Measurements from ENCODE around the gene F12. TPM values are rescaled to one million over a fixed set of nuclear protein-coding genes. Genes with fewer than 3 reads are reported as not detected.

F12 gene
- total RNA-seq, 2 experiments from 2014 or later = 3.8 TPM; not detected in 1

DNA sequence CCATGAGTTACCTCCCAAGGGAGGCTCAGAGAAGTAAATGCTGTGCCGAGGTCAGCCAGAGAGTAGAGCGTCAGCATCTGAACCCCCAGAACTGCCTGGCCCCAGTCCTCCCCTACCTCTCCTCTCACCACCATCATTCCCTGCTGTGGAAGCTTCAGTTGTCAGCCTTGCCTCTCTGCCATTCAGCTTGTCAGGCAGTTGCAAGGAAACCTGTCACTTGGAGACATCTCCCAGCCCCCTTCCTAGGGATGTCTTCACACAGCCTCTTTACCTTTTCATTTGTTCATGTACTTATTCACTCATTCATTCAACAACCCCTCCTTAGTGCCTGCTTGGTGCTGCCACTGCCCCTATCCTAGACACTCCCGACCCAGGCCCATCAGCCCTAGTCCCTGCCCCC lies 49.5 kb downstream of the F12 start:
- H3K4me1 ChIP-seq (ENCODE audit: insufficient read depth, low read length, poor library complexity, severe bottlenecking) = peaks cover 81% of the 10 kb centered on the region
- peaks cover 17% of the 10 kb centered on the region; the same call in 1 of the 2 replicates for H3K79me2 ChIP-seq (ENCODE audit: insufficient read depth, low read depth, low read length)
- no peaks in the 10 kb centered on the region; the same call in 1 of the 2 replicates for H3K36me3 ChIP-seq (ENCODE audit: insufficient read depth, low read length)
- ChIA-PET POLR2A (interaction anchor here (3.2 kb wide), 1 partner anchor 9 kb away, joined by 35 read pairs; the partner anchor contains the start of gene LMAN2), CTCF (ENCODE audit: unreplicated experiment) (no interaction called here)
- H3K4me2 ChIP-seq (ENCODE audit: low read length) = peak overlapping the region; percentile 95; the same call in 1 of the 2 replicates
- intact Hi-C loops (cut with micrococcal nuclease; ENCODE audit: unreplicated experiment) = no loop called here
- H2AFZ ChIP-seq (ENCODE audit: low read length) = no peak overlapping the region
- no peaks in the 10 kb centered on the region for H4K20me1 ChIP-seq (ENCODE audit: insufficient read depth, low read length)
- H3K9me3 ChIP-seq (ENCODE audit: low read length) = peaks cover 8% of the 10 kb centered on the region
- H3K27ac ChIP-seq (ENCODE audit: low read depth, low read length, poor library complexity, severe bottlenecking) = no peak overlapping the region
- no peaks in the 10 kb centered on the region for H3K9me2 ChIP-seq (ENCODE audit: insufficient read depth, low read length)
- DNase-seq (ENCODE audit: low spot score) = no peak
- H3K4me3 ChIP-seq (ENCODE audit: low read depth, low read length, poor library complexity, severe bottlenecking) = peak overlapping the region; percentile 2
- BruUV-seq (replicated peaks) = no TSS peak
- TF ChIP-seq, protein P1, sequence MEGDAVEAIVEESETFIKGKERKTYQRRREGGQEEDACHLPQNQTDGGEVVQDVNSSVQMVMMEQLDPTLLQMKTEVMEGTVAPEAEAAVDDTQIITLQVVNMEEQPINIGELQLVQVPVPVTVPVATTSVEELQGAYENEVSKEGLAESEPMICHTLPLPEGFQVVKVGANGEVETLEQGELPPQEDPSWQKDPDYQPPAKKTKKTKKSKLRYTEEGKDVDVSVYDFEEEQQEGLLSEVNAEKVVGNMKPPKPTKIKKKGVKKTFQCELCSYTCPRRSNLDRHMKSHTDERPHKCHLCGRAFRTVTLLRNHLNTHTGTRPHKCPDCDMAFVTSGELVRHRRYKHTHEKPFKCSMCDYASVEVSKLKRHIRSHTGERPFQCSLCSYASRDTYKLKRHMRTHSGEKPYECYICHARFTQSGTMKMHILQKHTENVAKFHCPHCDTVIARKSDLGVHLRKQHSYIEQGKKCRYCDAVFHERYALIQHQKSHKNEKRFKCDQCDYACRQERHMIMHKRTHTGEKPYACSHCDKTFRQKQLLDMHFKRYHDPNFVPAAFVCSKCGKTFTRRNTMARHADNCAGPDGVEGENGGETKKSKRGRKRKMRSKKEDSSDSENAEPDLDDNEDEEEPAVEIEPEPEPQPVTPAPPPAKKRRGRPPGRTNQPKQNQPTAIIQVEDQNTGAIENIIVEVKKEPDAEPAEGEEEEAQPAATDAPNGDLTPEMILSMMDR (conservative IDR thresholded peaks at IDR 0.05; ENCODE audit: low read length) = no peak
- TF ChIP-seq EZH2phosphoT487 (IDR thresholded peaks at IDR 0.05; ENCODE audit: borderline replicate concordance, low read depth, low read length) = no peak

DNA sequence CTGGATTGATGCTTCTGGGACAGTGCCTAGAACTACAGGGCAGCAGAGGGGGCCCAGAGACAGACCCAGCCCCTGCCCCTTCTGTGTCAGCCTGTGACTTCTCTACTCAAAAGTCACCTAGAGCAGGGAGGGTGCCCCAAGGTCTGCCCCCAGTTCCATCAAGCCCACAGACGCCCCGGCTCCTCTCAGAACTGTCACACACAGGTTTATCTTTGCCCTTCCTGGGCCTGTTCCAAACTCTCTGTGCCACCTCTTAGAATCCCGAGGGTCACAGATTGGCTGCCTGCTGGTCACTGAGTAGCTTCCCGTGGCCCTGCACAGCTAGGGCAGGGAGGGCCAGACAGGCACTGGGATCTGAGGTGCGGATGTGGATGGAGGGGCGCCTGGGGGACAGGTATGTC lies 49.9 kb downstream of the F12 start:
- Histone ChIP-seq H3K27ac (ENCODE audit: low read depth, low read length, poor library complexity, severe bottlenecking) (no peak overlapping the region), H3K9me3 (ENCODE audit: low read length) (peaks cover 8% of the 10 kb centered on the region), H3K4me1 (ENCODE audit: insufficient read depth, low read length, poor library complexity, severe bottlenecking) (peaks cover 77% of the 10 kb centered on the region), H3K4me3 (ENCODE audit: low read depth, low read length, poor library complexity, severe bottlenecking) (peak overlapping the region; percentile 74), H3K9me2 (ENCODE audit: insufficient read depth, low read length) (no peaks in the 10 kb centered on the region), H2AFZ (ENCODE audit: low read length) (no peak overlapping the region), H3K4me2 (ENCODE audit: low read length) (peak overlapping the region; percentile 95), H3K79me2 (ENCODE audit: insufficient read depth, low read depth, low read length) (peaks cover 17% of the 10 kb centered on the region; the same call in 1 of the 2 replicates), H3K36me3 (ENCODE audit: insufficient read depth, low read length) (no peaks in the 10 kb centered on the region; the same call in 1 of the 2 replicates), H4K20me1 (ENCODE audit: insufficient read depth, low read length) (no peaks in the 10 kb centered on the region)
- no peak for TF ChIP-seq EZH2phosphoT487 (IDR thresholded peaks at IDR 0.05; ENCODE audit: borderline replicate concordance, low read depth, low read length)
- TF ChIP-seq, protein P1 (conservative IDR thresholded peaks at IDR 0.05; ENCODE audit: low read length) = no peak
- intact Hi-C loops (cut with micrococcal nuclease; ENCODE audit: unreplicated experiment) = no loop called here
- POLR2A ChIA-PET = interaction anchor here (3.2 kb wide), 1 partner anchor 8 kb away, joined by 35 read pairs; the partner anchor contains the start of gene LMAN2
- no TSS peak for BruUV-seq (replicated peaks)
- CTCF ChIA-PET (ENCODE audit: unreplicated experiment) = no interaction called here
- DNase-seq (ENCODE audit: low spot score) = no peak

DNA sequence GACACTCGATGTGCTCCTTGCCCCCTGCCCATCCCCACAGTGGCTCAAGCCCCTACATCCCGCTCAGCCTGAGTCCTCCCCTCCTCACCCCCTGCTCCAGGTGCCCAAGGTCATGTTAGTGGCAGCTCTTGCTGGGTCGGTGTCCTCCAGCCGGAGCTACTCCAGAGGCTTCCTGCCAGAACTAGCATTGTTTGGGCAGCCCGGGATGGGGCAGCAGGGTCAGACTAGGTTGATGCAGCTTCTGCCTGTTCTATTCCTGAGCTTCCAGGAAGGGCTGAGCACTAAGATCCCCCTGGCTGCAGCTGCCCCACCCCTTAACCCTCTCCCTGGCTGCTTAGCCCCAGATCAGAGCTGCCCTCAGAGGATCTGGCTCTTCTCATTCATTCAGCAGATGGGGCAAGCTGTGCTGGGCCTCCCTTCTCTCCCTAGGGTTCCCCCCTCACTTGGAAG lies 51.0 kb downstream of the F12 start:
- Histone ChIP-seq H3K4me1 (ENCODE audit: insufficient read depth, low read length, poor library complexity, severe bottlenecking) (peaks cover 66% of the 10 kb centered on the region), H3K79me2 (ENCODE audit: insufficient read depth, low read depth, low read length) (peaks cover 9% of the 10 kb centered on the region; the same call in 1 of the 2 replicates), H2AFZ (ENCODE audit: low read length) (no peak overlapping the region), H3K4me2 (ENCODE audit: low read length) (peak overlapping the region; percentile 95), H3K36me3 (ENCODE audit: insufficient read depth, low read length) (no peaks in the 10 kb centered on the region; the same call in 1 of the 2 replicates), H3K9me3 (ENCODE audit: low read length) (peaks cover 8% of the 10 kb centered on the region), H3K9me2 (ENCODE audit: insufficient read depth, low read length) (no peaks in the 10 kb centered on the region), H3K27ac (ENCODE audit: low read depth, low read length, poor library complexity, severe bottlenecking) (peak overlapping the region; percentile 65), H4K20me1 (ENCODE audit: insufficient read depth, low read length) (no peaks in the 10 kb centered on the region), H3K4me3 (ENCODE audit: low read depth, low read length, poor library complexity, severe bottlenecking) (peak overlapping the region; percentile 74)
- intact Hi-C loops (cut with micrococcal nuclease; ENCODE audit: unreplicated experiment) = no loop called here
- ChIA-PET POLR2A (interaction anchor here (0.5 to 1.7 kb wide), 4 partner anchors 20 to 237 kb away, joined by 3 to 5 read pairs (median 4); no protein-coding TSS in a partner anchor), CTCF (ENCODE audit: unreplicated experiment) (interaction anchor here (0.5 to 1.6 kb wide), 5 partner anchors 11 to 244 kb away, joined by 3 to 6 read pairs (median 4); no protein-coding TSS in a partner anchor)
- no TSS peak for BruUV-seq (replicated peaks)
- no peak for TF ChIP-seq EZH2phosphoT487 (IDR thresholded peaks at IDR 0.05; ENCODE audit: borderline replicate concordance, low read depth, low read length)
- TF ChIP-seq, protein P1 (conservative IDR thresholded peaks at IDR 0.05; ENCODE audit: low read length) = no peak
- DNase-seq (ENCODE audit: low spot score) = no peak
